Dermis microvascular lymphatic vessel endothelial cell (primary cell): ENCODE measurements around the gene PRDM16. TPM values are rescaled to one million over a fixed set of nuclear protein-coding genes. Genes with fewer than 3 reads are reported as not detected.

Experiments
- DNase-seq, 2 donors: peaks; one replicate each; pipeline versions ENCODE4 v3.0.0 to v3.0.0-alpha.2; 2010; ENCODE audit warnings: low read depth in 2 of 2
- total RNA-seq: library from RNA; depleted of rRNA; stranded (reverse); fragments of >200 nt; gene quantifications from 2 replicates; pipeline ENCODE4 v1.2.1, GENCODE V29; 2014

PRDM16 gene
- total RNA-seq, 1 donor from 2014 or later, result not detected

DNA sequence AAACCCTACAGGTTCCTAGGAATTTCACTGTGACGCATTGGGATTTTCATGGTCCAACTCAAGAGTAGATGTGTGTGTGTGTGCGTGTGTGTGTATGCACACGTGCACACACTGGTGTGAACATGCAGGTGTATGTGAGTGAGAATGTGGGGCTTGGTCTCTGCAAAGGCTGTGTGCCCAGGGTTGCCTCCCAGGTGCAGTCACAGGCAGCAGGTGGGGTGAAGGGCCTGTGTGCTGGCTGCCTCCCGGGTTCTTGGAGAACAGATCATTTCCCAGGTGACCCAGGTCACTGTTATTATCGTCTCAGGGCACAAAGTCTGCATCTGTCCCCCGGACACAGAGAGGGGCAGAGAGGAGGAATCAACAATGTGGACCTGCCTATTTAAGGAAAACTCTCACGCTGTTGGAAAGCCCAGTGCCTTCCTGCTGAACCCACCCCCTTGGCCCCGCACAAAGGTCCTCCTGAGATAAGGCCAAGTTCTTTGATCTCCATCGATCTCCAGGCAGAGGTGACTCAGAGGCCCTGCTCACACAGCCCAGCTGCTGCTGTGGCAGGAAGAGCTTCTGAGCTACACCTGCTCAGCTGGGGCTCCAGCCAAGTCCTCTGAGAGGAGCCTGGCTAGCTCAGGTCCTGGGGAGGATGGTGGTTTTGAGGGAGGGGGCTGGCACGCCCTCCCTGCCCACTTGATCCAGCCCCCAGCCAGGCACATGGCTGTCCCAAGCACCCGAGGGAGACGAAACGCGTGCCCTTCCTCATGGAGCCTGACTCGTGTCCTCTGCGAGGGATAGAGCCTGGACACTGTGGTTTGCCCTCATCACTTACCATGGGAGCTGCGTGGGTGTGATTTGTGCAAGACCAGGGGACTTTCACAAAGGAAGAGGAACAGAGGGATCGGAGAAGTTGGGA is 251.5 kb downstream of the PRDM16 start:
- no peak for DNase-seq

DNA sequence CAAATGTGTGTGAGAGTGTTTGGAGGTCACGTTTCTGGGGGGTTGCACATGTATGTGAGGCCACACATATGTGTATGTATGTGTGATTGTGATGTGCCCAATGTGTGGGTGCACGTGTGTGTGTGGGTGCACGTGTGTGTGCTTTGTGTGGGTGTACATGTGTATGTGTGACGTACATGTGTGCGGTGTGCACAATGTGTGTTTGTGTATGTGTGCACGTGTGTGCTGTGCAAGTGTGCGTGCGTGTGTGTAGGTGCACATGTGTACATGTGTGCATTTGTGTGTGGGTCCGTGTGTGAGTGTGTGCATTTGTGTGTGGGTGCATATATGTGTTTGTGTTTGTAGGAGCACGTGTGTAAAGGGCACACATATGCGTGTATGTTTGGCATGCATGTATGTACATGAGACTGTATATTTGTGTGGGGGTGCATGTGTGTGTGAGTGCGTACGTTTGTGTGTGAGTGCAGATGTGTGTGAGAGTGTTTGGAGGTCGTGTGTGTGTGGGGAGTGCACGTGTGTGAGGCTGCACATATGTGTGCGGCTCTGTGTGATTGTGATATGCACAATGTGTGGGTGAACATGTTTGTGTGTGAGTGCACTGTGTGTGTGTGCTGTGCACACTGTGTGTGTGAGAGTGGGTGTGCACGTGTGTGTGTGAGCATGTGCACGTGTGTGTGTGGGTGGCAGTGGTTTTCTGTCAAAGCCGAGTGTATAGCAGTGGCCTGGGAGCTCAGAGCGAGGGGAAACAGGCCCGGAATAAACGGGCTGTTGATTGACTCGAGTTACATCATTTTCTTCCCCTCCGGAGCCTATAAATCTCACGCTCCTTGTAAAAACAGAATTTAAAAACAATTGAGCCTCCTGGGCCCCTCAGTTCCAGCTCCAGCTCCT is 252.8 kb downstream of the PRDM16 start:
- no peak for DNase-seq

DNA sequence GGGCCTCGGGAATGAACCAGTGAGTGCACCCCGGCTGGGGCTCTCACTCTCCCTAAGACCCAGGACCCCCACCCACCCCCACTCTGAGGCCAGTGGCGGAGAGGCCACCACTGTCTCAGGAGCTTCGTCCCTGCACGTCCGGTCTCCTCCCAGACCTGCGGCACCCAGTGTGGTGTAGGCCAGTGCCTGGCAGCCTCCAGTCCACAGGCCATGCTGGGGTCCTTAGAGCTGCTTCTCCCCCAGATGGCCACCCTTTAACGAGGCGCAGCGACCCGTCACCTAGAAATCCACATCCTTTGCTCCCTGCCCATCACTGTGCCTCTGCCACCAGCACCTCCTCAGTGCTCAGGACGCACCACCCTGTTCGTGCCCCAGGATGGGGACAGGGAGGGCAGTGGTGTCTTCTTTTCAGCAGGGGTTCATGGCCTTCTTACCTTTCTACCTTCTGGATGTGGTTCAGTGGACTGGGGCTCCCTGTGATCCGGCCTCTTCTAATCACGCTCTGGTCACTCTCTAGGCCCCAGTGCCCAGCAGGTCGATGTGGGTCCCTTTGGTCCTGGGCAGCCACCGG is 253.5 kb downstream of the PRDM16 start:
- DNase-seq, result no peak

DNA sequence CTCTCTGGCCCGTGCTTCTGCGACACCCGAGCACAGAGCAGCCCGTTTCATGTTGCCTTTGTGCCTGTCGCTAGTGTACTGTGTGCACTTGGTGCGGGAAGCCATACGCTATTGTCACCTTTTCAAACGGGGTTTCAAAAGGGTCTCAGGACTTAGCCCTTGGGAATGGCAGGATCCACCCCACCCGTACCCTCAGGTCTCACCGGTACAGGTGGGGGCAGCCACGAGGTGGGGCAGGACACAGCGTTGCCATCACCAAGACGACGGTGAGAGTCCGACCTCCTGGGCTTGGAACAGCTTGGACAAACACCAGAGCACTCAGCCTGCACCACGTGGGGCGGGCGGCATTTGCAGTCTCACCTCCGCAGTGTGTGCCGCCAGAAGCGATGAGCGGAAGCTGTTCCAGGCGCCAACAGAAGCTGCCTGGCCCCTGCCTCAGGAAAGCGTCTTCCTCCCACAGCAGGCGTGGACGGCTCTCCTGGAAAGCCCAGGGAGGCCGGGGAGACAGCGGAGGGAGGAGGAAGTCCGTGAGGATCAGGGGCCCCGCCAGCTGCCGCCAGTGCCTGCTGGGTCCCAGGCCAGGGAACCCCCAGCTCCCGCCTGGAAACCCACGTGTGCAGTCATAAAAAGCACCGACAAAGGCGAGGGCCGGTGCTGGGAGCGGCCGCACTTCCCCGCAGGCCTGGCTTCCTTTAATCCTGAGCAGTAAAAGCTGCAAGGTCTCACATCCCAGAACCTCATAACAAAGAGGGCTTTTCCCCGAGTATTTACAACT is 254.2 kb downstream of the PRDM16 start:
- no peak for DNase-seq

DNA sequence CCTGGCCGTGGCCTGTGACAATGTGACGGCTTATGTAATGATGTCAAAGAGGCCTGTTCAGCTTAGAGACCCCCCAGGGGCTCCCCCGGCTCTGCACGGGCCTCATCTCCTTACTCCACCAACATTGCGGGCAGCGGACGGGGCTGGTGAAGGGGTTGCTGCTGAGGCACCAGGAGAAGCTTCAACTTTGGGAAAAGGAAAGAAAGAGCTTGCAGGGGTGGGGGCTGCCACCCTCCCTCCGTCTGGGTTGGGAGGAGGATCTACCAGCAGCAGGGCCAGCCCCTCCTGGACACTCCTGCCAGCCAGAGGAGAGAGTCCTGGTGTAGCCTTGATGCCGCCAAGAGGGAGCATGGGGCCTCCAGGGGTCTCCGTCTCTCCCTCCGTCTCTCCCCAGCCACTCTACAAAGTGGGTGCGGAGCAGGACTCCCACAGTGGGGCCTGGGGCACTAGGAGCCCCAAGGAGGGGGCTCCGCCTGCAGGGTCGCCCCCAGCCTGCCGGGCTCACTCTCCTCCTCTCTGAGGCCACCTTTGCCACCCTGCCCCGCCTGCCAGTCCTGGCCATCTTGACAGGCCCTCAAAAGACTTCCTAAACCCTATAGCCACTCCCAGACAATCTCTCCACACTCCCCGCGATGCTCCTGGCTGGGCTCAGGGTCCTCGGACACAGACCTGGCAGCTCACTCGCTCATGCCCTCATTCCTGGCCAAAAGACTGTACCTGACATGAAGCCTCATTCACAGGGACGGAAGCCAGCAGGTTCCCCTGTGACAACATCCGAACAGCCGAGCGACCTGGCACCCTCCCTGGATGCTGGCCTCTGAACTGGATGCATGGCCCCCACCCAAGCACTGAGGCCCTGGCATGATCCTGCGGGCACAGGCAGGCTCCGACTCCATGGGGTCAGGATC is 255.0 kb downstream of the PRDM16 start:
- DNase-seq, result no peak

DNA sequence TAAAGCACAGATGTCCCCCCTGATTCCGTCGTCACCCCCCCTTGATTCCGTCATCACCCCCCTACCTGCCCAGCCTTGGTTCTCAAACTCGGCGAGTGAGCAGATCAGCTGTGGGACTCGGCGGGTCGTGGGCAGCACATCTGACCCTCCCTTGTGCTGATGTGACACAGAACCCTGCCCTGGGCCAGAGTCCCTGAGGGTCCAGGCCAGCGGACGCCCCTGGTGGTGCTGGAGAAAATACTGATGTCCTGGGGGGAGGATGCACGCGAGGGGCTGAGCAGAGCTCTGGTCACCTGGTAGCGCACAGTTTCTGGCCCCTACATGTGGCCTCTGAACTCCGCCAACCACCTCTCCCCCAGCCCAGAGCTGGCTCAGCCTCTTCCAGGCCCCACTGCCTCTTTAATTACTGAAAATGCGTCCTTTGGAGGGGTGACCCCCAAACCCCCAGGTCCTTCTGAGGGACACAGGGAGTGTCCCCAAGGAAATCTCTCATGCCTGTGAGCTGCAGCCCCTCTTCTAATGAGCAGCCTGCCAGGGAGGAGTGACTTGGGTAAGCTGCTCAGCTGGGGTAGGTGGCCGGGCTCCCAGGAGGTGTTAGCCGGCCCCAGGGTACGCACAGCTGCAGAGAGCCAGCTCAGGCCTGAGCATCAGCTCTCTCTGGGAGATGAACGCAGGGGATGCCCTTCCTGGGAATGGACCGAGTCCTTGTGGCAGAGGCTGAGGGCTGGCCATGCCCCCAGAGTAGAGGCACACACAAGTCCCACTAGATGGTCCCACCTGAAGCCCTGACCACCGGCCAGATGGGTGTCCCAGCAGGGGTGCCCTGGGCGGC is 255.9 kb downstream of the PRDM16 start:
- no peak for DNase-seq

DNA sequence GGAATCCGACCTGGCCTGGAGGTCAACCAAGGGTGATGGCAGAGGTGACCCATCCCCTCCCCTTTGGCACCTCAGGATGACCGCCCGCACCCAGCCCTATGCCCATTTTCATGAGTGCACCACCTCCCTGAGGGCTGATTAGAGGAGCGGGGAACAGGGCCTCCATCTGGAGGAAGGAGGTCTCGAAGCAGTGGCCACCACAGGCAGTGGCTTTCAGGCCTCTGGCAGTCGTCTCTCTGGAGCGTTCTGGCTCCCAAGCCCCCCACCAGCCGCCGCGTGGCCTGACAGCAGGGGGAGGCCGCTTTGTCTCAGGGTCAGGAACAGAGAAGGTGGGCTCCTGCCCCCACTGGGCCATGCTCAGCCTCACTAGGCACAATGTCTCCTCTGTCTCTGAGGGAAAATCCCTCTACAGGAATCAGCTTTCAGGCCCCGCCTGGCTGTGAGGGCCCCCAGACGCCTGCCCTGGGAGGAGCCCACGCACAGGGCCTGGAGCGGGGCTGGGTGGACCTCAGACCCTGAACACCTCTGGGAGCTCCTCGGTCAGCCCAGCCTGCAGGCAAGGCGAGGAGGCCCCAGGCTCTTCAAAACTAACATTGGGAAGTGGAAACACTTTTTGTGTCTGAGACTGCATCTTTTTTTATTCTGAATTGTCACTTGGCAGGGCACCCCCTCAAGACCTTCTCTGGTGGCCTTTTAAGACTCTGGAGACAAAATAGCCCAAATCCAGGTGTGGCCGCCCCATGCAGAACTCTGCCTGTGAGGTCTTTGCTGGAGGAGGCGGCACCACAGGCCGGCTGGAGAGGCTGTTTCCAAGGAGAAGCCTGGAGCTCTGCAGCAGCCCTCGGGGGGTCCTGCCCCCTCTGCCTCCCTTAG is 257.7 kb downstream of the PRDM16 start:
- DNase-seq, result no peak

DNA sequence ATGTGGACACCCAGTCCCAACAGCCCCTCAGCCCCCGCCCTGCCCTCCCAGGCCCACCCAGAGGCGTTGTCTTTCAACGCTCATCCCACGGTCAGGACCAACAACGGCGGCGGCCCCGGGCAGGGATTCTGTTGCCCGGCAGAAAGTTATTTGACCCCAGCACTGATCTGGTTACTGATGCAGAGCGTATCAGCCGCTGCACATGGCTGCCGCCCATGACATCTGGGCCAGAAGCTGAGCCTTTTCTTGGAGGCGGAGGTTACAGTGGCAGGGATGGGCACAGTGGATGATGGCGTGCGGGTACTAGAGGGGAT is 258.3 kb downstream of the PRDM16 start:
- no peak for DNase-seq

DNA sequence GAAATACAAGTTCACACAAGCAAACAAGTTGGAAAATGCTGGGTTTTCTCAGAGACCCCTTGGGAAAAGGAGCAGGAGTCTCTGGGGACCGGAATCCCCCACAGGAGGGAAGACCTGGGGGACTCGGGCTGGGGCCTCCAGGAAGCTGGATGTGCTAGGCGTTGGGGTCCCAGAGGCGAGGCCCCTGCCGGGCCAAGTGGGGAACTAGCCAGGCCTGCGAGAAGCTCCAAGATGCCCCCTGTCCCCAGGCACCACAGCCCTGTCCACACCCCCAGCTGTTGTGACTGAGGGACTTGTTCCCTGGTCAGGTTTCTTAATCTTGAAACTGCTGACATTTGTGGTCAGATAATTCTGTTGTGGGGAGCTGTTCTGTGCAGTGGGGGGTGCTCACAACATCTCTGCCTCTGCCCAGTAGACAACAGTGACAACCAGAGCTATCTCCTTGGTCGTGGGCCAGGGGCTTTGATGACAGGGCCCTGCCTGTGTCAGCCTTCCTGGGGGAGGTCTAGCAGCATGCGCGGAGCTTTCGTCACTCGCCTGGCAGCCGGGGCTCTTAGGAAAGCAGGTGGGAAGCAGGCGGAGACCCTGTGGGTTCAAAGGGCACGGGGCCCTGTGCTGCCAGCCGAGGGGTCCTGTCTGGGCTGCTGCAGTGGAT is 259.1 kb downstream of the PRDM16 start:
- no peak for DNase-seq

DNA sequence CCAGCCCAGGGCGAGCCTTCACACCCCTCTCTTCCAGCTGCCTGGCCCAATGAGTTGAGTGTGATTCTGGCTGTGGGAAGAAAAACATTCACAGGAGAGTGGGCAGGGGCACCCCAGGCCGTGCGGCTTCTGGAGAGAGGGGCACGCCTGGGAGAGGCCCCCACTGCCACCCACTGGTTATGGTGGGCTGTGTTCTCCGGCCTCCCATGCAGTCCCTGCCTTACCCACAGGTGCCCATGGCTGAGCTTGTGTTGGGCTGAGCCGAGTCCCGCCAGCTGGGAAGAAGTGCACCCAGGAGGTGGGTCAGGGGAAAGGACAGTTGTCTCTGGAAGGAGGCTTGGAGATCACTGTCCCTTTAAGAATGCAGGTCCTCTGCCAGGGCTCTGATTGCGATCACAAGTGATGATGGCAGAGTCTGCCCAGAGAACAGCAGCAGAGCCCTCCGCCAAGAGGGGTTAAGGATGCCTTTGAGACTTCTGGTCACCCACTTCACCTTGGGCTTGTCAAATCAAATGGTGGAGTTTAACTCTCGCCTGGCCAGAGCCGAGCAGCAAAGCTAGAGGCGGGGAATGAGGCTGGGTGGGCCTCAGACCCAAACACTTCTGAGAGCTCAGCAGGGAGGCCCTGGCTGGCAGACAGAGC is 260.8 kb downstream of the PRDM16 start:
- DNase-seq, result no peak

DNA sequence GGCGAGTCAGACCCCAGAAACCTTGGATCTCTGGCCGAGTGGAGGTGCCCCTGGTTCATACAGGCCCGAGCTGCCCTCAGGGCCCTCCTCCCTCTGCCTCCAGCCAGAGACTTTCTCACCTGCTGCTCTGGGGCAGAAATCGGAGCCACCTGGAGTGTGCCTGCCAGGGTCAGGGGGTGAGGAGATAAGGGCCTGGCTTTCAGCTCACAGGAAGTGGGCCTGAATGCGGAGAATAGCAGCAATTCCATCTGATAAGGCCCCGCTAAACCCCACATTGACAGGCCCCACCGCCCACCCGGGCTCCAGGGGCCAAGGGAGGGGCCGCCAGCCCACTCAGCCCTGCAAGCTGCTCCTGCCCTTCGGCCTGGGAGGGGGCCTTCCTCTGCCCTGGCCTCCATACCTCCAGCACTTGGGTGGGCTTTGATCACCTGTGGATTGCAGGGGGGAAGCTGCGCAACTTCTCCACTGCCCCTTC is 261.8 kb downstream of the PRDM16 start:
- no peak for DNase-seq

DNA sequence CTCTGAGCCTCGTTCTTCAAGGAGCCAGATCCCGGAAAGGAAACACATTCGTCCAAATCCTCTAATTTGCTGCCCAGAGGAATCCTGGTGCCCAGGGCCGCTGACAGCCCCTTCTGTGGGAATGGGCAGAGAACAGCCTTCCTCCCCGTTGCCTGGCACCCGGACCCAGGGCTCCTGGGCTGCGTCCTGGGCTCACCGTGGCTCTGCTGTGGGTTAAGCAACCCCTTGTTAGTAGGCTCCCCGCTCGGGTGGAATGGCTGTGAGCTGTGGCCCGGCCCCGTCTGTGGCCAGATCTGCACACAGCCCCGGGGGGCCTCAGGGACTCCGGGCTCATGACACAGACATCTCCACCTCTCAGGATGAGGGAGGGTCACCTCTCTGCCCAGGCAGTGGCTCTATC is 262.6 kb downstream of the PRDM16 start:
- no peak for DNase-seq

DNA sequence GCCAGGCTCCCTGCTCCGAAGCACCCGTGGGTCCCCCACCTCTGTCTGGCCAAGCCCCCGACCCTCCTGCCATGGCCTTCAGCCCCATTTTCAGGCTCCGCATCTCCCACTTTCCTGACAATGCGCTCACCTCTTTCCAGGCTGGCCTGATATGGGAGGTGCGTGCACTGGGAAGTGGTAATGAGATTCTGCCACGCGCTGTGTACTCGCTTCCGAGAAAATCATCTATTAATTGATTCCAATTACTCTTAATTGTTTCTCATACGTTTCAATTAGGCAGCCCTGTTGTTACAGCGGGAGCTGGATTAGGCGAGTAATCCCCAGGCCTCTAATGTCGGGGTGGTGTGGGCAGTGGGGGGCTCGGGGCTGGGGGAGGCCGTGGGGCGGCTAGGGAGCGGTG is 263.0 kb downstream of the PRDM16 start:
- no peak for DNase-seq

DNA sequence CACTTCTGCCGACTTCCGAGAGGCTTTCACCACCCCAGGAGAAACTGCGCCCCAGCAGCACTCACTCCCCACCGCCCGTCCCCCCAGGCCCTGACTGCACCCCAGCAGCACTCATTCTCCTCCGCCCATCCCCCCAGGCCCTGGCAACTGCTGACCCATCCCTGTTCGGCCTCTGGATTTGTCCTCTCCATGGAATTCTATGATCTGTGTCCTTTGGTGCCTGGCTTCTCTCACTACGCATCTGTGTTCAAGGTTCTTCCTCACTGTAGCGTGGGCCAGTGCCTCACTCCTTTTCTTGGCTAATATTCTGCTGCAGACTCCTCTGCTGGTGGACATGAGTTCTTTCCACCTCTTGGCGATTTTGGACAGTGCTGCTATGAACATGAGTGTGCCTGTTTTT is 263.7 kb downstream of the PRDM16 start:
- DNase-seq, result no peak

DNA sequence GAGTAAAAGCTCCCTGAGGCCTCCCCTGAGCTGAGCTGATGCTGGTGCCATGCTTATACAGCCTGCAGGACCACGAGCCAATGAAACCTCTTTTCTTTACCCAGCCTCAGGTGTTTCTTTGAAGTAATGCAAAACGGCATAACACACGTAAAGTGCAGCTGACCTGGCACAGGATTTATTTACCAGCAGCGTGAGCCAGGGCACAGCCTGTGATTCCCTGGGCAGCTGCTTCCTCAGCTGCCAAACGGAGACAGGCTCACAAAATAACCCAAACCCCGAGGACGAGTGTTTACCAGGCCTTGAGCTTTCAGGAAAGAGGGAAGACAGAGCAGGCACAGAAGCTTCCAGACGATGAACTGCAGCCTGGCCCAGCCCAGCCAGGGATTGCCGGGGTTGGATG is 264.9 kb downstream of the PRDM16 start:
- no peak for DNase-seq

DNA sequence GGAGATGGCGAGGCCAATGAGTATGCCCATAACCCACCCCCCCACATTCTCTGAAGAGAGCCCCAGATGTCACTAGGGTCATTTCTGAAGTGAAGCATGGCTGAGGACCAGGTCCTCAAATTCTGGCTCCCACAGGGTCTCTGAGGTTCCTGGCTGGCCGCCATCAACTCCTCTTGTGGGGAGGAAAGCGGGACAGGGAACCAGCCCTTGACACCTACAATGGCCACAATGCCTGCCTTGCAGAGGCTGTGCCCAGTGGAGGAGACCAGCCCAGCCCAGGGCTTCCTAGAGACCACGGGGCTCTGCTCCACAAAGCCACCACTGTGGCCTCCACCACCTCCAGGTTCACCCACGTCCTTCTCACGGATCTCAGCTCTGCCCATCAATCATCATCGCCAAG is 265.4 kb downstream of the PRDM16 start:
- no peak for DNase-seq
